GM18505 (cell line): ENCODE data around the gene DUSP15.
A peak's percentile ranks its signal among the peaks of the same experiment; 100 is the strongest.

Experiments used
- ATAC-seq: cut with Tn5 transposase; IDR thresholded peaks from one replicate; pipeline ENCODE4 v1.9.1; 2021; ENCODE audit not compliant: unreplicated experiment
- POLR2A ChIP-seq: IDR thresholded peaks from 4 replicates; pipeline ENCODE4 v1.6.1; 2011; ENCODE audit warnings: borderline replicate concordance; ENCODE audit not compliant: insufficient read depth, insufficient read length; ENCODE audit errors: extremely low read depth

Gene DUSP15

GRCh38 chr20:31843881-31844280, 26.4 kb downstream of the DUSP15 start:
- no peak for ATAC-seq
- no peak for TF ChIP-seq POLR2A

GRCh38 chr20:31843288-31843687, 27.0 kb downstream of the DUSP15 start:
- no peak for TF ChIP-seq POLR2A
- ATAC-seq, result no peak

- no peak for ATAC-seq
- no peak for TF ChIP-seq POLR2A
Observed at GRCh38 chr20:31842471-31843157, 27.7 kb downstream of the DUSP15 start.

- TF ChIP-seq POLR2A, result no peak
Observed at GRCh38 chr20:31841928-31842327, 28.4 kb downstream of the DUSP15 start.

DNA sequence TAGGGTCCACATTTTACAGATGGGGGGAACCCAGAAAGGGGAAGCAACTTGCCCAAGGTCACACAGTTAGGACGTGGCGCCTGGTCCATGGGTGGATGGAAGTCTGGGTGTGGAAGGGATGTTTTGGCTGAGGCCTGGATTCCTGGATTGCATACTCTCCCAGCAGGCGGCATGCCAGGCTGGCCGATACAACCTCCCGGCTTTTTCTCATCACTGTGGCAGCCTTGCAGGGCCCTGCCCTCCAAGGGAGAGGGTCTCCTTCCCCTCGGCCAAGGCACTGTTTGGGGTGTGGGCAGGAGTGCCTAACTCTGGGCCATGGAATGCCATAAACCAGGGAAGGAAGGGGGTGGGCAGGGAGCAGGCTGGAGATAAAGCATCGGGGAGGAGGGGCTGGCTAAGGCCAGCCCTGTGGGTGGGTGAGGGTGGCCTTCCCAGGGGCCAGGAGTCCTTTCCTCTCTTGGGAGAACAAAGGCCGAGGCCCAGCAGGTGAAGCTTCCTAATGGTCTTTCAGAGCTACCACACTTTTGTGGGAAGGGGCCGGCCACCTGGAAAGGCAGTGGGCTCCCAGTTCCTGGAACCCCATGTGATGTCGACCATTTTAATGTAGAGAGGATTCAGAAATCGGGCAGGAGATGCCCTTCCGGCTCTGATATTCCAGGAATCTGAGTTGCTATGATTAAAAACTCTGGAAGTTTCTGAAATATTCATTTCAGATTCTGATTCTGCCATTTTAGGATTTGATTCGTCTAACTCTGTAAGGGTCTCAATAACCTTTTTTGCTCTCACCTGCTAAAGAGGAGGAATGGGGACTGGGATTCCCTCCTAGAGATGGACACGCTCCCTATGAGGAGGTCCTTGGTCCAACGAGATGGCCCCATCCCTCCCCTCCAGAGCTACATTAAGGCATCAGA, 29.2 kb downstream of the DUSP15 start:
- TF ChIP-seq POLR2A, result no peak
- no peak for ATAC-seq

More at GRCh38 chr20:31841928-31842327, 28.4 kb downstream of the DUSP15 start:
- ATAC-seq, result no peak

DNA sequence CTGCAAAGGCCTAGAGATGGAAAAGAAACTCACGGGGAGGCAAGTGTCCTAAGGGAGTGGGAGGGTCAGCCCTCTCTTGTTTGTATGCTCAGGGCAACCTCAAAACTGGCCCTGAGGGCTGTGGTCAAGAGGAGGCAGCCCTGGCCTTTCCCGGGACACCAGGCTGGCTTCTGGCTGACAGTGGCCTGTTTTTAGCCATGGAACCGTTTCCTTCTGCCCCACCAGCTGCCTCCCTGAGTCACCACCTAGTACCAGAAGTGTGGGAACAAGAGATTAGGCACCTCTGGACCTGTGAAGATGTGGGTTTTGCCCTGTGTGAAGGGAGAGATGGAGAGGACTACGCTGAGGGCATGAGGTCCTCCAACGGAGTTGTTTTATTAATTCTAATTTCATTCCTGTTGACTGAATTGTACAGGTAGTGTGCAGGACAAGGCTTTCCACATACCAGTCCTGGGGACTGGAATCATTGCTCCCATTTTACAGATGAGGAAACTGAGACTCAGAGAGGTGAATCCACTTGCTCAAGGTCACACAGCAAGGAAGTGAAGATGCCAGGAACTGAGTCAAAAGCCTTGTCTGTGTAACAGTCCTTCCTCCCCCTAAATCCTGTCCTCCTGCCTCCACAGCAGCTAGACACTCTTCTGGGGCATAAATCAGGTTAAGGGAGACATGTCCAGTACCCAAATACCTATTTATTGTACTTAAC, 30.4 kb downstream of the DUSP15 start:
- TF ChIP-seq POLR2A, result no peak
- ATAC-seq, result no peak

DNA sequence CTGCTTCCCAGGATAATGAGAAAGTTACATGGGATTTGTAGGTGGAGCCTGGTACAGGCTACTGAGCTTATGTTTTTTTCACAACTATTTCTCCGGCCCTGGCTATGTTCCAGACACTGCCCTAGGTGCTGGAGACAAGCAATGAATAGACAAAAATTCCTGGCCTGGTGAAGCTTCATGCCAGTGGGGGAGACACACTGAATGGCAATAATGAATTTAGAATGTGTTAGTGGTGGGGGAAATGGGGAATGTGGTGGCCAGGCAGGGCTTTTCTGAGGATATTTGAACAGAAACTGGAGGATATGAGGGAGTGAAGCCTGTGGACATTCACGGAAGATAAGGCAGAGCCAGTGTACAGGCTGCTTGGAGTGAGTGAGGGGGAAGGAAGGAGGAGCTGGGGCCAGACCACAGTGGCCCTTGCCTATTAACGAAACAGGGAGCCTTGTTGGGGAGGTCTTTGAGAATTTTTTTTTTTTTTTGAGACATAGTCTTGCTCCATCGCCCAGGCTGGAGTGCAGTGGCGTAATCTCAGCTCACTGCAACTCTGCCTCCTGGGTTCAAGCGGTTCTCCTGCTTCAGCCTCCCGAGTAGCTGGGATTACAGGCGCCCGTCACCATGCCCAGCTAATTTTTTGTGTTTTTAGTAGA, 31.6 kb downstream of the DUSP15 start:
- no peak for TF ChIP-seq POLR2A

GRCh38 chr20:31837896-31838397, 32.4 kb downstream of the DUSP15 start:
- ATAC-seq, result no peak
- TF ChIP-seq POLR2A, result no peak

More for the DNA sequence above, 31.6 kb downstream of the DUSP15 start:
- ATAC-seq, result no peak

- TF ChIP-seq POLR2A, result no peak
- no peak for ATAC-seq
Observed at GRCh38 chr20:31836853-31837608, 33.3 kb downstream of the DUSP15 start.

DNA sequence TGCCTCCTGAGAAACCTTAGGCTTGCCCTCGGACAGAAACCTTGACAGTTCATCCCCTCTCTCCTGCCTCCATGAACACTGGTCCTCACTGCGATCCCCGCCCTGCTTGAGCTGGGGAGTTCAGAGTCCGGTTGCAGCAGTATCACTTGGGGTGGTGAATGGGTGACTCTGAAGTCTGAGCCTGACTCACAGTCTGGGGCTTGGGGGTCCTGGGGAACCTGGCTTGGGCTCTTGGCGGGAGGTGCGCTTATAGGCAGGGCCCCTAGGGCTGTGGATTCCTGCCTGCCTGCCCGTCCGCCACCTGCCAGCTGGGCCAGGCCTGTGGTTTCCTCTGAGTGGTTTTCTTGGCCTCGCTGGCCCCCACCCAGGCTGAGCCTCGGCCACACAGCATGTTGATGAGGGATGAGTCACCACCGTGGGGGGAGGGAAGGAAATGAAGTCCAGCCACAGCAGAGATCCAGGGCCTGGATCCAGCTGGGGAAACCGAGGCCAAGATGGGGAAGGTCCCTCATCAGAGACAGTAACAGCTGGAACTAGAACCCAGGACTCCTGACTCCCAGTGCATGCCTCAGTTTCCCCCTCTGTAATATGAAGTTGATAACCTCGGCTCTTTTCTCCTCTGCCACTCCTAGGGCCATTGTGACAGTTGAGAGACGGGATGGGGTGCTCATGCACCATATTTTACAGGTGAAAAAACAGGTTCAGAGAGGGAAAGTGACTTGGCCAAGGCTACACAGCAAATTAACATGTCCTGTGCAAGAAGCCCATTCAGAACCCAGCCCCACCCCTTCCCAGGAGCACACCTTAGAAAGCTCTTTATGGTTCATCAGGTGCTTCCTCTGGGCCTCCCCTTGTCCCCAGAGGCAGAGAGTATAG, 34.1 kb downstream of the DUSP15 start:
- peak; percentile 74 for ATAC-seq
- no peak for TF ChIP-seq POLR2A

DNA sequence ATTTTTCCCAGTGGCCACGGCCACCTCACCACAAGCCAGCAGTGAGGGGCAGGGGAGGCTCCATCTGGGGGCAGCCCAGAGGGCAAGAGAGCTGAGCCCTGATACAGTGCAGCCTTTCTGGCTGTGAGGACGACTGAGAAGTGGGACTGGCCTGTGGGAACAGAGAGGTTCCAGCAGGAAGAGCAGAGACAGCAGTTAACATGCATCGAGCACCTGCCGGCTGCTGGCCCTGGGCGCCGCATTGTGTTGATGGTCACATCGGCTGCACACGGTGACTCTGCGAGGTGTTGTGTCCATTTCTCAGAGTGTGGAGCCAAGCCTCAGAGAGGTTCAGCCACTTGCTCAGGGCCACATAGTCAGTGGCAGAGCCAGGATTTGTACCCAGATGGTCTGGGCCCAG, 34.8 kb downstream of the DUSP15 start:
- ATAC-seq, result no peak
- TF ChIP-seq POLR2A, result no peak

GRCh38 chr20:31833931-31834521, 36.3 kb downstream of the DUSP15 start:
- no peak for TF ChIP-seq POLR2A
- no peak for ATAC-seq
